Femur (tissue), 1 donor: ENCODE measurements around the gene ZNF717.
"Not testable (repeated sequence)": the region's sequence is repeated elsewhere in the genome, so short reads cannot be mapped to it uniquely, and the experiment has no call there.

Experiments used
- DNase-seq: peaks from one replicate; pipeline ENCODE4 v3.0.0-alpha.2; 2017

ZNF717 gene

GRCh38 chr3:75785081-75785755, at the start of gene ZNF717:
Gene ZNF717 (minus strand): TSS chr3:75785549. CDS start chr3:75783362, 2,187 bp downstream.
- DNase-seq: peak; percentile 94

GRCh38 chr3:75831076-75831475, 45.7 kb upstream of the ZNF717 start:
- DNase-seq: not testable (repeated sequence)

- DNase-seq: not testable (repeated sequence)
These were observed 32.7 kb upstream of the ZNF717 start for GRCh38 chr3:75818019-75818418.

- DNase-seq: not testable (repeated sequence)
These were observed 31.2 kb upstream of the ZNF717 start for GRCh38 chr3:75816287-75817180.

GRCh38 chr3:75814797-75815196, 29.4 kb upstream of the ZNF717 start:
- no peak for DNase-seq

- no peak for DNase-seq
These were observed 2.8 kb downstream of the ZNF717 start for GRCh38 chr3:75782506-75782905.

GRCh38 chr3:75781079-75781745, 4.1 kb downstream of the ZNF717 start:
- DNase-seq: no peak

- DNase-seq: not testable (repeated sequence)
These were observed 7.6 kb downstream of the ZNF717 start for GRCh38 chr3:75777742-75778141.

GRCh38 chr3:75771631-75772030, 13.7 kb downstream of the ZNF717 start:
- not testable (repeated sequence) for DNase-seq

- no peak for DNase-seq
These were observed 16.9 kb downstream of the ZNF717 start for GRCh38 chr3:75768303-75769017.

- DNase-seq: no peak
These were observed 47.4 kb downstream of the ZNF717 start for GRCh38 chr3:75737831-75738493.

GRCh38 chr3:75727985-75728384, 57.4 kb downstream of the ZNF717 start:
- DNase-seq: no peak

GRCh38 chr3:75692061-75692460, 93.3 kb downstream of the ZNF717 start:
- no peak for DNase-seq

GRCh38 chr3:75687323-75687722, 98.0 kb downstream of the ZNF717 start:
- DNase-seq: no peak
